Iris pigment epithelial cell (primary cell): ENCODE measurements around the gene MT1F.
"Not testable (repeated sequence)": the region's sequence is repeated elsewhere in the genome, so short reads cannot be mapped to it uniquely, and the experiment has no call there.

Experiments
- DNase-seq: peaks from one replicate; pipeline ENCODE4 v3.0.0-alpha.2; 2011; ENCODE audit warnings: low read depth

Gene MT1F

GRCh38 chr16:56645311-56645710 lies 12.4 kb upstream of the MT1F start:
- no peak for DNase-seq

GRCh38 chr16:56645838-56646237 lies 11.9 kb upstream of the MT1F start:
- DNase-seq: no peak

- no peak for DNase-seq
These were observed 9.9 kb upstream of the MT1F start for GRCh38 chr16:56647641-56648431.

GRCh38 chr16:56649271-56649670 lies 8.5 kb upstream of the MT1F start:
- no peak for DNase-seq

- no peak for DNase-seq
These were observed 7.9 kb upstream of the MT1F start for GRCh38 chr16:56649820-56650219.

GRCh38 chr16:56651586-56651985 lies 6.2 kb upstream of the MT1F start, which contains the start of gene MT1B:
Gene MT1B, plus strand, starts transcription at chr16:56651886. Its CDS starts 68 bp downstream, at chr16:56651954.
- no peak for DNase-seq

- no peak for DNase-seq
These were observed 5.2 kb upstream of the MT1F start for GRCh38 chr16:56652600-56652999.

- no peak for DNase-seq
These were observed 4.5 kb upstream of the MT1F start for GRCh38 chr16:56653218-56653617.

- DNase-seq: no peak
These were observed 642 bp downstream of the MT1F start for GRCh38 chr16:56658327-56658875.

GRCh38 chr16:56662357-56663354 lies 4.9 kb downstream of the MT1F start:
- no peak for DNase-seq

- DNase-seq: no peak
These were observed 6.7 kb downstream of the MT1F start for GRCh38 chr16:56664506-56664905.

- DNase-seq: not testable (repeated sequence)
These were observed 7.8 kb downstream of the MT1F start for GRCh38 chr16:56665286-56666261.

GRCh38 chr16:56667581-56668571 lies 10.1 kb downstream of the MT1F start, which contains the start of gene MT1G:
Gene MT1G, minus strand, starts transcription at chr16:56668065. Its CDS starts 72 bp downstream, at chr16:56667993.
- peak; percentile 29 for DNase-seq

- DNase-seq: no peak
These were observed 11.5 kb downstream of the MT1F start, which contains the start of gene MT1H for GRCh38 chr16:56669005-56669839. Gene MT1H, plus strand, starts transcription at chr16:56669814. Its CDS starts 71 bp downstream, at chr16:56669885.

- DNase-seq: no peak
These were observed 12.3 kb downstream of the MT1F start for GRCh38 chr16:56669840-56670619.

- no peak for DNase-seq
These were observed 12.8 kb downstream of the MT1F start for GRCh38 chr16:56670620-56670934.

GRCh38 chr16:56671691-56672090 lies 13.9 kb downstream of the MT1F start:
- not testable (repeated sequence) for DNase-seq

- DNase-seq: not testable (repeated sequence)
These were observed 14.4 kb downstream of the MT1F start for GRCh38 chr16:56672171-56672570.
